Endothelial cell of umbilical vein (primary cell): ENCODE data around the gene CAPS.

Source experiments
- EZH2 ChIP-seq: IDR thresholded peaks from 2 replicates; pipeline ENCODE4 v1.6.1; 2012; ENCODE audit warnings: borderline replicate concordance, low read depth, mild to moderate bottlenecking, moderate library complexity, low read length, inconsistent platforms; ENCODE audit not compliant: severe bottlenecking
- FOS ChIP-seq: IDR thresholded peaks from 2 replicates; pipeline ENCODE4 v1.6.1; 2011; ENCODE audit warnings: mild to moderate bottlenecking, low read length, moderate library complexity, borderline replicate concordance; ENCODE audit not compliant: insufficient read depth
- GATA2 ChIP-seq: IDR thresholded peaks from 2 replicates; pipeline ENCODE4 v1.7.0; 2011; ENCODE audit warnings: low read depth, mild to moderate bottlenecking, moderate library complexity, mixed read lengths, low read length; ENCODE audit not compliant: insufficient read length, insufficient read depth
- JUN ChIP-seq: IDR thresholded peaks from 2 replicates; pipeline ENCODE4 v1.6.1; 2011; ENCODE audit warnings: borderline replicate concordance, low read depth; ENCODE audit not compliant: insufficient read length, insufficient read depth
- MYC ChIP-seq: IDR thresholded peaks from one replicate; pipeline ENCODE4 v1.6.1; 2011; ENCODE audit warnings: mild to moderate bottlenecking, low read depth, low read length
- POLR2A ChIP-seq: IDR thresholded peaks from 2 replicates; pipeline ENCODE4 v1.6.1; 2012; ENCODE audit warnings: low read depth, mild to moderate bottlenecking, control low read depth, low read length
- POLR2AphosphoS5 ChIP-seq: IDR thresholded peaks from 2 replicates; pipeline ENCODE4 v1.6.1; 2012; ENCODE audit warnings: low read depth, mild to moderate bottlenecking, control low read depth, low read length, moderate library complexity; ENCODE audit not compliant: insufficient read depth
- TF ChIP-seq, protein P1 (sequence below), 2 donors: IDR thresholded peaks; 1 replicate in 1 of 2; 2 replicates in 1 of 2; pipeline ENCODE4 v1.5.1; 2011; ENCODE audit warnings: low read length in 2 of 2, mild to moderate bottlenecking in 2 of 2, moderate library complexity in 2 of 2, control low read depth in 1 of 2, inconsistent platforms in 1 of 2, low read depth in 1 of 2; ENCODE audit not compliant: insufficient read depth in 1 of 2; ENCODE audit errors: extremely low read depth in 1 of 2

DNA sequence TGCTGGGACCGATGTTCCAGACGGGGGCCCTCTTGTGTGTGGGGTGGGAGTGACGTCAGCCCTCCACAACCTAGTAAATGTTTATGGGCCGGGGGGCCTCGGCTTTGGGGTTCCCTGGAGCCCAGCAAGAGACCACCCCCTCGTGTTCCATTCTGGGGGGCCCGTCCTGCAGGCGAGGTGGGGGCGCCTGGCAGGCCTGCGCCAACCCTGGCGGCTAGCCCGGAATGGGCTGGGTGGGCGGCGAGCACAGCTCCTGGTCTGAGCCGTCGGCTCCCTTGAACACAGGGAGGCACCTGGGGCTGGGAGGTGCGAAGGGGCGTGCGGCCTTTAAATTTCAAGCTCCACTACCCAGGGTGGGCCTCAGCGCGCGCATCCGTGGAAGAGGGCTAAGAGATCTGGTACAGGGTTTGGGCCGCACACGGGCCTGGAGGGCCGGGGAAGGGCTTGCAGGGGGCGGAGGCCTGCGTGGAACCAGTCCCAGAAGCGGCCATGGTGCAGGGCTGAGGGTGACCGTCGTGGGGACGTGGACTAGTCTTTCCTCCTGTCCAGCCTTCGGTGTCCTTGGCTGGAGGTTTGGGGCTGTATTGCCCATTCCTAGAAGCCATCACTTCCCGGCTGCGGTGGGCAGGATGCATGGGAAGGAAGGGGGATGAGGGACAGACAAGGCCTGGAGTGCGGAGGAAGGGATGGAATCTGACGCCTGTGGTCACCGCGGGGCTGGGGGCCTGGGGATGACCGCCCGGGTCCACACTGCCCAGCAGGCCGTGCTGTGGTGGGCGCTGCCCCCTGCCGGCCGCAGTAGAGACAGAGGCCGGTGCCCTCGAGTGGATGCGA is 21.9 kb upstream of the CAPS start:
- TF ChIP-seq POLR2A: peak; percentile 35
- TF ChIP-seq, protein P1, sequence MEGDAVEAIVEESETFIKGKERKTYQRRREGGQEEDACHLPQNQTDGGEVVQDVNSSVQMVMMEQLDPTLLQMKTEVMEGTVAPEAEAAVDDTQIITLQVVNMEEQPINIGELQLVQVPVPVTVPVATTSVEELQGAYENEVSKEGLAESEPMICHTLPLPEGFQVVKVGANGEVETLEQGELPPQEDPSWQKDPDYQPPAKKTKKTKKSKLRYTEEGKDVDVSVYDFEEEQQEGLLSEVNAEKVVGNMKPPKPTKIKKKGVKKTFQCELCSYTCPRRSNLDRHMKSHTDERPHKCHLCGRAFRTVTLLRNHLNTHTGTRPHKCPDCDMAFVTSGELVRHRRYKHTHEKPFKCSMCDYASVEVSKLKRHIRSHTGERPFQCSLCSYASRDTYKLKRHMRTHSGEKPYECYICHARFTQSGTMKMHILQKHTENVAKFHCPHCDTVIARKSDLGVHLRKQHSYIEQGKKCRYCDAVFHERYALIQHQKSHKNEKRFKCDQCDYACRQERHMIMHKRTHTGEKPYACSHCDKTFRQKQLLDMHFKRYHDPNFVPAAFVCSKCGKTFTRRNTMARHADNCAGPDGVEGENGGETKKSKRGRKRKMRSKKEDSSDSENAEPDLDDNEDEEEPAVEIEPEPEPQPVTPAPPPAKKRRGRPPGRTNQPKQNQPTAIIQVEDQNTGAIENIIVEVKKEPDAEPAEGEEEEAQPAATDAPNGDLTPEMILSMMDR (IDR thresholded peaks at IDR 0.05; ENCODE audit: extremely low read depth in 1 of 2, insufficient read depth in 1 of 2, low read depth in 1 of 2, low read length in 2 of 2): peak; percentile 80 to 92
- no peak for TF ChIP-seq EZH2
- TF ChIP-seq POLR2AphosphoS5: peak; percentile 43
- no peak for TF ChIP-seq GATA2
- no peak for TF ChIP-seq MYC
- no peak for TF ChIP-seq FOS
- no peak for TF ChIP-seq JUN
